ENCODE data around the gene CAV1.

GRCh38 chr7:116530107-116530820 is 5.4 kb downstream of the CAV1 start:
- TF ChIP-seq CTCF (IDR thresholded peaks at IDR 0.05) = no peak
- TF ChIP-seq POLR2A (IDR thresholded peaks at IDR 0.05) = no peak

Measured in thyroid gland (tissue), 4 donors.